H54 (cell line): ENCODE measurements around the gene LIMS2.

Experiments
- DNase-seq: peaks from one replicate; pipeline ENCODE4 v3.0.0; 2011; ENCODE audit warnings: low spot score, mixed read lengths; ENCODE audit not compliant: insufficient read length
- FAIRE-seq: peaks from 3 replicates; lab custom pipeline; 2011; peaks lifted over from hg19 to GRCh38; lab: Jason Lieb, UNC
- POLR2A ChIP-seq: IDR thresholded peaks from 2 replicates; pipeline ENCODE4 v1.6.1; 2011; ENCODE audit warnings: low read depth, mild to moderate bottlenecking, low read length

The LIMS2 gene

DNA sequence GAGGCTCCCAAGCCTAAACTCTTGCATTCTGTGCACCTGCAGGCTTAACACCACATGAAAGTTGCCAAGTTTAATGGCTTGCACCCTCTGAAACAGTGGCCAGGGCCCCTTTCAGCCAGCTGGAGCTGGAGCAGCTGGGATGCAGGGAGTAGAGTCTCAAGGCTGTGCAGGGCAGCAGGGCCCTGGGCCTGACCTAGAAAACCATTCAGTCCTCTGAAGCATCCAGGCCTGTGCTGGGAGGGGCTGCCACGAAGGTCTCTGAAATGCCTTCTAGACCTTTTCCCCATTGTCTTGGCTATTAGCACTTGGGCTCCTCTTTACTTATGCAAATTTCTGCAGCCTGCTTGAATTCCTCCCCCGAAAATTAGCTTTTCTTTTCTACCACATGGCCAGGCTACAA lies 15.4 kb upstream of the LIMS2 start:
- no peak for FAIRE-seq
- TF ChIP-seq POLR2A = no peak
- no peak for DNase-seq

DNA sequence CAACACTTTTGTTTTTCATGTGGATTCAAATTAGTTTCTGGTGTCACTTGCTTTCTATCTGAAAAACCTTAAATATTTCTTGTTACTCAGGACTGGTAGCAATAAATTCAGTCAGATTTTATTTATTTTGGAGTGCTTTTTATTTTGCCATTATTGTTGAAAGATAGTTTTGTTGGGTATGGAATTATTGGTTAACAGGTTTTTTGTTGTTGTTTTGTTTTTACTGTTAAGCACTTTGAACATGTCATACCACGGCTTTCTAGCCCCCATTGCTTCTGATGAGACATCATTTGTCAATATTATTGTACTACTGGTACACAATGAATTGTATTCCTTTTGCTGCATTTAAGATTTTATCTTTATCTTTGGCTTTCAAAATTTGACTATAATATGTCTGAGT lies 13.1 kb upstream of the LIMS2 start:
- FAIRE-seq = no peak

DNA sequence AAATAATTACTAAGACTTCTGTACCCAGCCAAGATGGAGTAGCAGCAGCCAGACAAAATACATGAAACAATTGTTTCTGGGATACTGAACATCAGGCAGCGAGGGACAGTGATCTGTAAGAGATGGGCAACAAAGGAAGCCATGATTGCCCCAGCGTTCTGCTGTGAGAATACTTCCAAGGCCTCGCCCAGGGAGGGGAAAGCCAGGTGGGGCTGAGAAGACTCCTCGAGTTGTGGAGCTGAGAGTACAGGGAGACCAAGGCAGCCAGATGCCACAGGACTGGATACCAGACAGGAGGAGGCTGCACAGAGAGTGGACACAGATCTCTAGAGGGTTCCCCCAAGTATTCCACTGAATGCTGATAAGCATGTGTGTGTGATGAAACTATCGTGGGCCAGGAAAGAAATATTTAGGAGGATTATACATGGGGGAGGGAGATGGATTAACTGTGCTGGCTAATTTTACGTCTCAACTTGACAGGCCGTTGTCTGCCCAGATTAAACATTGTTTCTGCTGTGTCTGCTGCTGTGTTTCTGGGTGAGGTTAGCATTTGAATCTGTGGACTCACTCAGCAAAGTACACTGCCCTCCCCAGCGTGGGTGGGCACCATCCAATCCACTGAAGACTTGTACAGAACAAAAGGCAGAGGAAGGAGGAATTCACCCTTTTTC lies 10.2 kb upstream of the LIMS2 start:
- FAIRE-seq = no peak
- no peak for DNase-seq
- TF ChIP-seq POLR2A = no peak

More for the DNA sequence above, 13.1 kb upstream of the LIMS2 start:
- DNase-seq = no peak
- TF ChIP-seq POLR2A = no peak

DNA sequence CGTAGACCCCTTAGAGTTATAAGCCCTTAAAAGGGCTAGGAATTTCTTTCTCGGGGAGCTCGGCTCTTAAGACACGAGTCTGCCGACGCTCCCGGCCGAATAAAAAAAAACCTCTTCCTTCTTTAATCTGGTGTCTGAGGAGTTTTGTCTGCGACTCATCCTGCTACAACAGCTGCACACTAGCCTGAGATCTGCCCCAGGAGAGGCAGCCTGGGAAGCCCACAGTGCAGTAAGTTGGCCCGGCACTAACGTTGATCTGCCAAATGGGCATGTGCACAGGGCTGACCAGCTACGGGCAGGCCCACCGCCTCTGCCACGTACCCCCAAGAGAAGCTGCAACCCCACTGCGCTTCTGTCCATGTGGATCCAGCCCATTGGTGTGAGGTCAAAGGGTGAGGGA lies 8.4 kb upstream of the LIMS2 start:
- TF ChIP-seq POLR2A = no peak
- FAIRE-seq = no peak
- no peak for DNase-seq

DNA sequence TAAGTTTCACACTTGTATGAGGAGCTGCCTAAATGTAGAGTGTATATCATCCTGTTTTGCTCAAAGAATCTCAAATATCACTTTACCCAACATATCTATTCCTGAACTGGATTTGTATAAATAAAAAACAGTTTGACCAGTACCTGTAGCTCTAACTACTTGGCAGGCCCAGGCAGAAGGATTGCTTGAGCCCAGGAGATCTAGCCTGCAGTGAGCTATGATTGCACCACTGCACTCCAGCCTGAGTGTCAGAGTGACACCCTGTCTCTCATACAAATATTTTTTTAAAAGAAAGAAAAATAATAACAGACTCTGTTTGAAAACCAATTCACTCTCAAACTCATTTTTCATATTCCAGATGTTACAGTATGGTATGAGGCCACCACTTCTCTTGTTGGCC lies 7.7 kb upstream of the LIMS2 start:
- DNase-seq = no peak
- TF ChIP-seq POLR2A = no peak
- no peak for FAIRE-seq

DNA sequence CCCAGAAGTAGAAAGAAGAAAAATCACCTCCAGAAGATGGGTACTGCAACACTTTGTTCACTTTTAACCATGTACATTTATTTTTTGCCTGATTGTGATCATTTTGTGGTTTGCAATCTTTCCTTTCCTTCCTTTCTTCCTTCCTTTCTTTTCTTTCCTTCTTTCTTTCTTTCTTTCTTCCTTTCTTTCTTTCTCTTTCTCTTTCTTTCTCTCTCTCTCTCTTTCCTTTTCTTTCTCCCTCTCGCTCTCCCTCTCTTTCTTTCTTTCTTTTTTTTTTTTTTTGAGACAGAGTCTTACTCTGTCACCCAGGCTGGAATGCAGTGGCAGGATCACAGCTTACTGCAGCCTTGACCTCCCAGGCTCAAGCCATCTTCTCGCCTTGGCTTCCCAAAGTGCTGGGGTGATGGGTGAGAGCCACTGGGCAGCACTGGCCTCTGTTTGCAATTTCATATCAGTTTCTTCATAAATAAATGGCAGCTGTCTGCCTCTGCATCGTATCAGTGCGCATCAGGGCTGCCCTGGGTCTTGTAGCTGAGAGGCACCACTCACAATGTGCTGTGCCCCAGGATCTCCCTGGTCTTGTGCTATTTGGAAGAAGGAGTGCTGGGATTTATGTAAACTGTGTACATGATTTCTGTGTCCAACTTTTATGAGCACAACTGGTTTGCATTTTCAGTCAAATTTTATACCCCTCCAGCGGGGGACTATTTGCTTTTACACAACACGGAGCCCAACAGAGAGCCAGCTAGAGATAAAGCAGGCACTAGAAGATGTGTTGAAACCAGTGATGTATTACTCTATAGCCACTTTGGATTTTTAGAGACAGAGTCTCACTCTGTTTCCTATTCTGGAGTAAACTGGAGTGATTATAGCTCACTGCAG lies 6.9 kb upstream of the LIMS2 start:
- FAIRE-seq (no peak), DNase-seq (no peak)
- TF ChIP-seq POLR2A = no peak

DNA sequence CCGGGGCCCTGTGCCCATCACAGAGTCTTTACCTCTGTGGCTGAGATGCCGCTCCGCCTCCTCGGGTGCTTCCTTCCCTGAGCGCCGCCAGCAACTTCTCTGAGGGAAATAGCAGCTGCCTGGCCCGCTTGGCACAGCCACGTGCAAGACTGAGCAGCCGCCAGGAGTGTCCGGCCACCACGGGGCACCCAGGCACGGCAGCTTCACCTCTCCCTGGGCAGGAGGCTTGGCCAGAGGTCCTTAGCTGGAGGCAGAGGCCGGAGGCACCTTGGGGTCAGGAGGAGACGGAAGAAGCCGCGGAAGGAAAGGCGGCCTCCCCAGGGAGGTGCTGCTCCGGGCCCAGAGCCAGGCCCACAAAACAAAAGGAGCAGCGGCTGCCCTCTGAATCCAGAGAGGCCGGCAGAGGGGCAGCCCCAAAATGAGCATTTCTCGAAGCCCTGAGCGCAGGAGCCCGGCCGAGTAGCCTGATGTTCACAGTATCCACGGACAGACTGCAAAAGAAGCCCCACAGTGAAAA lies 6.0 kb upstream of the LIMS2 start:
- no peak for FAIRE-seq
- no peak for DNase-seq
- TF ChIP-seq POLR2A = no peak

DNA sequence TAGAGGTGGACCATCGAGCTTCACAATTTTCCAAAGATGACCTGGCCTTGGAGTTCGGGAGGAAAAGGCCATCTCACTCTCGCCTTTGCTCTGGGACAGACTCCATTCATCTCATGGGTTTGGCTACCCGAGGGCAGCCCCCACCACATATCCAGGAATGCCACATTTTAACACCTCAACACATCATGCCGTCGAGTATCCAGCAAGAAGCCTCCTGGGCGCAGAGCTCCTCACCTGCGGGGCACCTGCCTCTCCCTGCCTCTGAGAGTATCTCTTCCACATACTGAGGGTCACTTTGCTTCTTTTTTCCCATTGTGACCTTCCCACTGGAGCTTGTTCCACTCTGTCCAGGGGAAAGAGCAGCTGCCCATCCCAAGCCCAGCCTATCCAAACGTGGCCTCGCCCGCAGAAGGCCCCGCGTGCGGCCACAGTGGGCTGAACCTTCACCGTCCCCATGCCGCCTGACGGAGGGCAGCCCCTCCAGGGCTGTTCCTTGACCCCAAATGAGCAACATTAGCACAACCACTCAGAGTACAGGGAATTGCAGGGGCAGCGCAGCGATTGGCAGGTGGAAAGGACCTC lies 5.5 kb upstream of the LIMS2 start:
- TF ChIP-seq POLR2A = no peak
- FAIRE-seq (no peak), DNase-seq (no peak)

DNA sequence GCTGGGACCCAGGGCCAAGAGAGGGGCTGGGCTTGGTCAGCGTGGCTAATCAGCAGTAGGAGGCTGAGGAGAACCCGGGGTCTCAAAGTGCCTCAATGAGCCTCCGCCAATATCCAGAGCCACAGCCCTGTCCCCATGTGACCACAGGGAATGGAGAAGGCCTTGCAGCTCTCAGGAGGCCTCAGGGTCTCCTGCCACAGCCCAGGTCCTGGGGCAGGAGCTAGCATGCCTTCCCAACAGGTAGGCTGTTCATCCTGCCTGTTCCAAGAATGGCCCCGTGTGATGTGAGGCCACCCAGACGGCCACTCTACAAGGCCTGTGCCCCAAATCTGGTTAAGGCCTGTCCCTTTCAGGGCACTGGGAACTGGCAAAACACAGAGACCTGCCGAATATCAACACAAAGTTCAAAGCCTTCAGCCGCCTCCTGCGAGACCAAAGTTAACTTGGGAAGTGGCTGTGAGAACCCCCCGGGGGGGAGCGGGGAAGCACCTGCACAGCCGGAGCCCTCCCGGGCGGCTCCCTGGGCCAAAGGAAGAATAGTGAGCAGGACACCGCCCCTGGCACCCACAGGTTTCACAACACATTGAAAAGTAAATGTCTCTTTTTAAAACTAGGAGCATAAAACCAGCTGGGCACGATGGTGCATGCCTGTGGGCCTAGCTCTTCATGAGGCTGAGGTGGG lies 4.5 kb upstream of the LIMS2 start:
- no peak for FAIRE-seq
- DNase-seq = no peak
- TF ChIP-seq POLR2A = no peak

DNA sequence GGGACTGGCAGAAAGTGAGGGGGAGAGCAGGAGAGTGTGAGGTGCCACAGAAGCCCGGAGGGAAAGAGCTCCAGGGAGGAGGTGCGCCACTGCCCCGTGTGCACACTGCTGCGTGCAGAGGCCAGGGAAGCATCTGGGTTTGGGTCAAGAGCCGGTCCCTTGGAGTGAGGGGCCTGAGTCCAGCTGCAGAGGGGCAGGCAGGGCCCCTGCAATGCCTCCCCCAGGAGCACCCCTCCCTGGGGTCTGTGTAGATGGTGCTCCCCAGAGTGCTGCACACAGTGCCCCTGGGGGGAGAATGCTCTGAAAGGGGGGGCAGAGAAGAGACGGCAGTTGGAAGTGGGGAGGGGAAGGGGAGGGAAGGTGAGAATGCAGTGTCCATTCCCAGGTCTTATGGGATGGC lies 3.7 kb upstream of the LIMS2 start:
- no peak for DNase-seq
- no peak for FAIRE-seq
- no peak for TF ChIP-seq POLR2A

DNA sequence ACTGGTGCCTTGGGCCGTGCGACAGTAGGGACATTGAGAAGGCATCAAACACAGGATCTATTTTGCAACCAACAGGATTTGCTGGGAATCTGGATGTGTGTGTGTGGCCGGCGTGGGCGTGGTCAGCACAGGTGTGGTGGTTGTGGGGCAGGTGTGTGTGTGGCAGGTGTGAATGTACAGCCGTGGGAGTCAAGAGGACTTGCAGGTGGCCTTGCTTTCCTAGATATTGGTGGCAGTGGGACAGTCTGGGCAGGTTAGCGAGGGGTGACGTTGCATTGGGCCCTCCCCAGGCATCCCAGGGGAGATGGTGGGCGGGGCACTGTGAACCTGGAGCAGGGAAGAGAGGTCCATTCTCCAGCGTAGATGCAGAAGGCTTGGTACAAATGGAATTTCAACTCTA lies 3.2 kb upstream of the LIMS2 start:
- FAIRE-seq (no peak), DNase-seq (no peak)
- no peak for TF ChIP-seq POLR2A

DNA sequence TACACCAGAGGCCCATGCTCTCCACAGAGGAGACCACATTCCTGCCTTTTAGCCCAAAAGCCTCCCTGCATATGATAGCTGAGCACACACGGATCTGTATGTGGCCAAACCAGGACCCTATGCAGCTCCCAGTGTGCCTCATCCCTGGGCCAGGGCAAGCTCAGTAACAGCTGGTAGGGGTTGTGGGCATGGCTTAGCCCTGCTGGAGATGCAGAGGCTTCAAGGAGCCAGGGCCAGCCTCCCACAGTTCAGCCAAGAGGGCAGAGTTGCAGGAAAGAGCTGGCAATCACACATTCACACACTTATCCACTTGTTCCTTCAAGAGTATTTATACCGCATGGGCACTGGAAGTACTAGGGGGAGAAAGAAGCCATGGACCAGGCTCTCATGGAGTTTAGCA lies 1.6 kb upstream of the LIMS2 start:
- FAIRE-seq = no peak

More for the DNA sequence above, 1.6 kb upstream of the LIMS2 start:
- DNase-seq = no peak
- TF ChIP-seq POLR2A = no peak
